AML-193 (cell line): ENCODE measurements around the gene ZC3HAV1.
"Not testable (repeated sequence)": the region's sequence is repeated elsewhere in the genome, so short reads cannot be mapped to it uniquely, and the experiment has no call there.

ENCODE experiments used
- DNase-seq, 2 experiments: peaks; one replicate each; lab custom pipeline; 2025; lab: John Stamatoyannopoulos, UW

Gene ZC3HAV1

DNA sequence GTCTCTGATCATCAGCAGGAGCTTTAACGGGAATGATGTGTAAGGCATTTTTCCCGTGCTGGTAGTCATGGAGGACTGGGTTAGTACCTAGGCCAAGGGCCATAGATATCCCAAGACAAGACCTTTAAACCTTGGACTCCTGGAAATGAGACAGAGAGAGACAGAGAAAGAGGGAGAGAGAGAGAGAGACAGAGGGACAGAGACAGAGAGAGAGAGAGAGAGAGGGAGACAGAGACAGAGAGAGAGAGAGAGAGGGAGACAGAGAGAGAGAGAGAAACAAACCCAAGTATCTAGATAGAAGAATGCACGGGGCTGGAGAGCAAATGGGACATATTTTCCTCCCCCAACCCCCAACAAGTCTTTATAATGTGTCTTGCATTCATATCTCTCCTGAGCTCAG lies 22.3 kb downstream of the ZC3HAV1 start:
- no peak for DNase-seq

DNA sequence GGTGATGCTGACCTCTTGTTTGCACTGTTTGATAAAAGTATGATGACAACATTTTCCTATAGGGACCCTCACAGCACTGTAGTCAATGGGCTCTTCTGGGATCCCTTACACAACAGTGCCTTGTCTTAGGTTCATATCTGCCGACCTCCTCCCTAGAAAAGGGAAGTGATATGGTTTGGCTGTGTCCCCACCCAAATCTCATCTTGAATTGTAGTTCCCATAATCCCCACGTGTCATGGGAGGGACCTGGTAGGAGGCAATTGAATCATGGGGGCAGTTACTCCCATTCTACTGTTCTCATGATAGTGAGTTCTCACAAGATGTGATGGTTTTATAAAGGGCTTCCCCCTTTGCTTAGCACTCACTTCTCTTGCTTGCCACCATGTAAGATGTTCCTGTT lies 23.1 kb downstream of the ZC3HAV1 start:
- DNase-seq = no peak

DNA sequence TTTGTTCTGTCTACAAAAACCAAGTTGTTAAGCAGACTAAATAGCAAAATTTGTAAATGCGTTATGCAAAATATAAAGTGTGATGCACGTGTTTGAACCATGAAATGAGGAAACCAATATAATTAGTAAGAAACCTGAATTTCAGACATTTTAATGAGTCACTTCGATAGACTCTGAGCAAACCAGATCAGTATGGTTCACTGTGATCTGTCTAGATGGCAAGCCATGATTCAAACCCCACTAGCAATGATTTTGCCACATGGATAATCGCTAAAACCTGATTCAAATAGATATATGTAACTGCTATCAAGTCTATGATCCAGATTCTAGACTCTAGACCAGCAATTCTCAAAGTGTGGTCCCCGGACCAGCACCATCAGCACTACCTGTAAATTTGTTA lies 24.8 kb downstream of the ZC3HAV1 start:
- DNase-seq = no peak

DNA sequence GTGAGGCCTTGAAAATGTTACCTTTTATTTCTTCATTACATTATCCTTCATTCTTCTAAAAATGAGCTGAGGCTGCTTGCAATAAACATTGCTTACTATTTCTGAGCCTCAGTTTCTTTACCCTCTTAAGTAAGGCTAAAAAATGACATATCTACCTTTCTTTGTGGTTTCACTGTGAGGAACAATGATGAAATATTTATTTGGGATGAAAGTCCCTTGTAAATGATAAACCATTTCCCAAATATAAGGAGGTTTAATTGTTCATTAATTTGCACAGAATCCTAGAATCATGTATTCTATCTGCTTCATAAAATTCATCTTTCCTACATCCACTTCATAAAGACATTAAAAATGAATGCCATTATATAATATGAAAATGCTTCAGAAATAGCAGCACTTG lies 27.9 kb downstream of the ZC3HAV1 start:
- DNase-seq = no peak

DNA sequence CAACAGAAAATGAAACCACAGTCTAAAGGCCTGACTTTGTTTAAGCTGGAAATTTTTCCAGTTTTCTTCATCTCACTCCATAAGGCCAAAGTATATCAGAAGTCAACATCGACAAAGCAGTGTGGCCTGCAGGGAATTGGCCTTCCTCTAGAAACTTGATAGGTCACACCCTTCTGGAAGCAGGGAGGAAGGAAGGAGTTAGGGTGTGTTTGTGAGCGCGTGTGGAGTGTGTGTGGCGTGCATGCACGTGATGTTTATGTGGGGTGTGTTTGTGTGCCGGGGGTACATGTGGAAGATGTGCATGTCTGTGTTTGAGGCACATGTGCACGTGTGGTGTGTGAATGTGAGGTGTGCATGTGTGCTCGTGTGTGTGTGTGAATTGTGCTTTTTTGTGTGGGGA lies 28.6 kb downstream of the ZC3HAV1 start:
- DNase-seq = no peak

DNA sequence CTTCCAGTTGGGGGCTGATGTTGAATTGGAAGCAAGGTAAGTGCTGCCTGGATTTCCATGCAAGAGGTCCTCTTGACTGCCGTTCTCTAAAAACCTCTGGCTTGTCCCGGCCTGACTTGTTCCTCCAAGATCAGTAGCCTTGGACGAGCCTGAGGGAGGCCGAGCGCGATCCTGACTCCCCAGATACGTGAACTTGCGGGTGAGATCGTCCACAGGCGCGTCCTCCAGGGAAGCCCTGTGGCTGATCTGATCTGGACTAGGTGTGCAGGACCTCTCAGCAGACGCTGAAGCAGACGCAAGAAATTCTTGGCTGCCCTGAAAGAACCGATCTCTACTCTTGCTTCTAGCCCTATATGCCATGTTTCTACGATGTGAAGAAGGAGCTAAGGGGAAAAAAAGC lies 29.7 kb downstream of the ZC3HAV1 start:
- DNase-seq = no peak

DNA sequence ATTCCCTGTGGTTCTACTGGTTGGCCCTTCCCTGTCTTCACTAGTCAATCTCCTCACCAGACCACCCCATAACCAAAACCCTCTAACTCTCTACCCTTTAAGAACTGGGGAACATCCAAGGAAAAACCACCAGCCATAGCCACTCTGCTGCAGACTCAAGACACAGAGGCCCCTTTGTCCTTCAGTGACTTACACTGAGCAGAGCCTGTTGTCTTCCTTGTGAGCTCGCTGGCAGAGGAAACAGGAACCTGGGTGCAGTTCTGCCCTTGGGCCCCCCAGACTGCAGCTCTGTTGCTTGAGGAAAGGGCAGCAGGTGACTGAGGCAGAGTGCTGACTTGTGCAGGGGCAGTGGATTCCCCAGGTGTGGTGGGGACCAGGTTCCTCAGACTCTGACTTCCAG lies 30.6 kb downstream of the ZC3HAV1 start:
- DNase-seq = no peak

DNA sequence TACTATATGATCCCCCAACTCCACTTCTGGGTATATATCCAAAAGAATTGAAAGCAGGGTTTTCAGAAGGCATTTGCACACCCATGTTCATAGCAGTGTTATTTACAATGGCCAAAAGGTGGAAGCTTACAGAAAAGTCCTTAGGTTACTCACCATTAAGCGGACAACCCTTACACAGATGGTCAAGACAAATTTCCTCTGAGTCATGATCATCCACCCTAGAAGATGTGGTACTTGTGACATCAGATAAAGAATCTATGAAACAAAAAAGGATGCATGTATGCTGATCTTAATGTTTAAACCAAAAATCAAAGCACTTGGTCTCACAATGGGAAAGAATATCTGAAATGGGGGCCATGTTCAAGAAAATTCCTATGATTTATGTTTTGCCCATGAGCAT lies 31.1 kb downstream of the ZC3HAV1 start:
- no peak for DNase-seq

DNA sequence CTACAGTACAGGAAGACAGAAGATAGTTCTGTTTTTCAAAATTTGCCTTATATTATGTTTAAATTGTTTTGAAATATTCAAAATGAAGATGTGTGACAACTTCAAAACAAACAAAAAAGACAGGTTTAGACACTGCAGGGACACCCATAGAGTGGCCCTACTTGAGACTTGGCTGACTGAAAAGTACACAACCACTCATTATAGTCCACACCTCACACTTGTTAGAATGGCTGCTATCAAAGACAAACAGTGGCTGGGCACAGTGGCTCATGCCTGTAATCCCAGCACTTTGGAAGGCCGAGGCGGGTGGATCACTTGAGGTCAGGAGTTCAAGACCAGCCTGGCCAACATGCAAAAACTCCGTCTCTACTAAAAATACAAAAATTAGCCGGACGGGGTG lies 31.8 kb downstream of the ZC3HAV1 start:
- DNase-seq = not testable (repeated sequence)

DNA sequence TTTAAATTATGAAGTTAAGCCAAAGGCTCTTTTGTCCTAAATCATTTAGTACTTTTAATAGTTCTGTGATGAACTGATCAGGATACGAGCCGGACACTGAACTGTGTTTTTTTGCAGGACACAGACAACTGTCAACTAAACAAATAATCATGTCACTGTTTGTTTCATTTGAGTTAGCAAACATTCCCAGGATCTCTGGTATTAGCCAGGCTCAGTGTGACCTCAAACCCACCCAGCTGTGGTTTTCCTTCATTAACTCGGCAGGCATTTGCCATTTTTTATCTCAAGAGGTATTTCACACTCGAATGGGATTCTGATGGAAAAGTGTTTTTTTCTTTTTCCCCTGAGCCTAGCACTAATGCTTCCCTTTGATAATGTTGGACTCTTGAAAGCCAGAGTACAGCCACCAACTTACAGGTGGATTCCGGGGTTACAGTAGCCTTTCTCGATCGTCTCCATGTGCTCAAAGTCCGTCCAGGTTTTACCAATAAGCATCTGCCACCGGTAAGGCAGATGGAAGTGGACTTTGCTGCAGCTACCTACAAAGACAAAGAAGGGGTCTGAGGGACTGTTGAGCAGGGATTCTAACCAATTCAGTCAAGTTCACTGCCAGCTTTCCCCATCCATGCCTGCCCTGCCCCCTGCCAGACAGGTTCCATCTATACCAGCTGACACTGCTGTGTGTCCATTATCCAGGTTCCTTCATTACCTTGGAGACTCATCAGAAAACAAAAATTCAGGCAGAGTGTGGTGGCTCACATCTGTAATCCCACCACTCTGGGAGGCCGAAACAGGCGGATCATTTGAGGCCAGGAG lies 33.4 kb downstream of the ZC3HAV1 start:
- DNase-seq = no peak

DNA sequence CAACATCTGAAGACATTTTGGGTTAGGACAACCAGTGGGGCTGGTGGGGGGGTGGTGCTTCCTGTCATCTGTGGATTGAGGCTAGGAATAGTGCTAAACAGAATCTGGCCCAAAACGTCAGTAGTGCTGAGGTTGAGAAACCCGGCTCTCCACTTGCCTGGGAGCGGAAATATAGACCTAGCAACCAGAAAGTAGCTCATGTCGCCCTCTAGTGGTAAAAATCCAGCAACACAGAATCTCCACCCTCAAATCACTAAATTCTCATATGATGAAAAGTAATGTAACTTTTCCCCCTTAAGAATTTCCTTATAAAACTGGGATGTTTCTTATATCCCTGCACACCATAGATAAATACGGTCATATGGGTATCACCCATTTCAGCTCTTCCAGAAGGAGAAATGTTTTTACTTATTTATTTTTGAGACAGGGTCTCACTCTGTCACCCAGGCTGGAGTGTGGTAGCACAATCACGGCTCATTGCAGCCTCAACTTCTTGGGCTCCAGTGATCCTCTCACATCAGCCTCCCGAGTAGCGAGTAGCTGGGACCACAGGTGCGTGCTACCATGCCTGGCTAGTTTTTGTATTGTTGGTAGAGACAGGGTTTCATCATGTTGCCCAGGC lies 34.4 kb downstream of the ZC3HAV1 start:
- DNase-seq = peak; percentile 69 to 71

DNA sequence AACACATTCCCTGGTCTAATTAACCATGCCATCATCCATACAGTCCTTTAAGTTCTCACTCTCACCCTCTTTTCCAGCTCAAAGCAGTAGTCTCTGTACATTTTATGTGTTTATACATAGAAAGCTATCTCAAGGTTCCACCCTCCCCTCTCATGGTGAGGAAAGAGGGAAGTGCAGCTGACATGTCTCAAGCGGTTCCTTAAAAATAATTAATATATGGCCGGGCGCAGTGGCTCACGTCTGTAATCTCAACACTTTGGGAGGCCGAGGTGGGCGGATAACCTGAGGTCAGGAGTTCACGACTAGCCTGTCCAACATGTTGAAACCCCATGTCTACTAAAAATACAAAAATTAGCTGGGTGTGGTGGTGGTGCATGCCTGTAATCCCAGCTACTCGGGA lies 36.7 kb downstream of the ZC3HAV1 start:
- no peak for DNase-seq

DNA sequence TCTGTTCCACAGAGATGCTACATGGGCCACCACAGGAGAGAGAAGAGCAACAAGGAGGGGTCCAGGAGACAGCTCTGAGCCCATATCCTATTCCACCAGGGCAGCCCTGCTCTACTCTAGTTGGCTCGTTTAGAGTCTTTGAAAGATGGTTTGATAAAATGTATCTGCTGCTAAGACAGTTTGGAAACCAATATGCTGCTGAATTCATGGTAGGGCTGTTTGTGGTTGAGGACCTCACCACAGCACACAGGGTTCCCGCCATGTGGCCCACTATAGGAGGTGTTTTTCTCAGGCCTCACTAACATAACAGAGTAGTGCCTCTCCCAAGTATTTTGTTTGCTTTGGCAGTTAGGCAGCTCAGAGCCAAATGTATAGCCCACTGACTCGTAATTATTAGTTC lies 37.8 kb downstream of the ZC3HAV1 start:
- no peak for DNase-seq

DNA sequence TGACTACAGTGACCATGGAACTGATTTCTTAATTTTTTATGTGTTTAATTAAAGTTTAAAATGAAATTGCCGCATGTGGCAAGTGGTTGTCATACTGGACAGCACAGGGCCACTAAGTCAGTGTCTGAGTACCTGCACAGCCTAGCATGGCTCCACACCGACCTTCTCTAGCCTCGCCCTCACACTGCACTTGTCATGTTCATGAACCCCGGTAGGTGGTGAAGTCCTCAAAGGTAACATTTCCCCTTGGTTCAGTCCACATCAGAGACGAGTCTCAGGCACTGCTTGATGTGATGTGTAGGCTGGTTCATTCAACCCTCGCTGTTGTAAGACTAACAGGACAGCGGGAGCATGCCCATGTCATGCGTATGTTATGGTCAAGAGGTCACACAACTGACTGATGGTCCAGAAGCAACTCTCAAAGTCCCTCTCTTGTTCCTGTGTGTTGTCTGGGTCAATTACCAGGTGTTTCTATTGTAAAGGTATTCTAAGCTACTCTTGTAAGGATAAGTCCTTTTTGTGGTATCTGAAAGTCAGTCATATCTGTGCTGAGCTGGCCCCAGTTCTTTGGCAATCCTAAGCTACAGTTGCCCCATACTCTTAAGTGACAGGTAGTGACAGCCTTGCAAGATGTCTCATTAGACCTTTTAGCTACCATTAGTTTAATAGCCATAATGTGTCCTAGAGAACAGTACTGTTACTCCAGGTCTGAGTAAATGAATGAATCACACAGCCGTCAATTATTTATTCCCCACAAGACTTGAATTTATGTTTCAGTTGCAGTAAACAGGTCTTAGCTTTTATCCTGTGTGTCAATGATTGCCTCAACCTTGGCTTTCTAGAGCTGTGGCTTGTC lies 40.7 kb downstream of the ZC3HAV1 start:
- DNase-seq = peak in 1 of 2 experiments; percentile 5

DNA sequence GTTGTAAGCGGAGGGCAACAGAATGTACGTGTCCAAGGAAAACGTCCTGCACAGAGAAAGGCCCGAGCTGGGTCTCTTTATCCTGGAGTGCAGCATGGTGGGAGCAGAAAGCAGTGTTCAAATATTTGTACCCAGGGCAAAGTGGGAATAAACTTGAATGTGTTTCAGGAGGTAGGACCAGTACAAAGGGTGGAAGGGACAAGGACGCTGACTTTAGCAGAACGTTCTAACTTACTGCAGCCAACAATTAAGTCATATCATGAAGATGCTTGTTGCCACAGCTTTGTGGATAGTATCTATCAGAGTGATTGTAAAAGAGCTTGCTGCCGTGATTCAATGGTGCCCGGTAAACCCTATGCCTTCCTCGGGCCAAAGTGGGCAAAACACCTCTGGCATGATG lies 43.2 kb downstream of the ZC3HAV1 start:
- no peak for DNase-seq

DNA sequence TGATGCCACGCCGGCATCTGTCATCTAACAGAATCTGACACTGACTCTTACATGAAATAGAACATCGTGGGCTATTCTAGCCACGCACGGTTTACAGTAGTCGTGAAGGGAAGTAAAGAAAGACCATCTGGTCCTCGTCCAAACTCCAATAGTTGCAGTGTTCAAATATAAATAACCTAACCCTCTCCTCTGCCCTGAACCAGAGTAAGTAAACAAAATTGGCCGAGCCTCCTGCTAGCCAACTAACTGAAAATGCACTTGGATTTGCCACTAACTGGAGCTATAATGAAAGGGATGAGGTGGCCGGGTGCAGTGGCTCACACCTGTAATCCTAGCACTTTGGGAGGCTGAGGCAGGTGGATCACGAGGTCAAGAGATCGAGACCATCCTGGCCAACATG lies 44.2 kb downstream of the ZC3HAV1 start:
- no peak for DNase-seq

DNA sequence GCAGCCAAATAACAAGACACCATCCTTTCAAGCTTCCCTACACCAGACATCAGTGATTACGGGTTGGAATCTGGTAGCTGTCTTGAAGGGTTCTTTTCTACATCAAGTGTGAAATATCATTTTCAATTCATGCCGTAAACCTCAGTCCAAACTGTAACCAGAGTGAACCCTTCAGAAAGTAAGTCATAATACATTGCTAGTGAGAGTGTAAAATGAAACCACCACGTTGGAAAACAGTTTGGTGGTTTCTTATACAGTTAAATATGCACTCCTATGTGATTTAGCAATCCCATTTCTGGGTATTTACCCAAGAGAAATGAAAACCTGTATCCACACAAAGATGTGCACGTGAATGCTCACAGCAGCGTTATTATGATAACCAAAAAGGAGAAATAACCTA lies 48.1 kb downstream of the ZC3HAV1 start:
- no peak for DNase-seq

DNA sequence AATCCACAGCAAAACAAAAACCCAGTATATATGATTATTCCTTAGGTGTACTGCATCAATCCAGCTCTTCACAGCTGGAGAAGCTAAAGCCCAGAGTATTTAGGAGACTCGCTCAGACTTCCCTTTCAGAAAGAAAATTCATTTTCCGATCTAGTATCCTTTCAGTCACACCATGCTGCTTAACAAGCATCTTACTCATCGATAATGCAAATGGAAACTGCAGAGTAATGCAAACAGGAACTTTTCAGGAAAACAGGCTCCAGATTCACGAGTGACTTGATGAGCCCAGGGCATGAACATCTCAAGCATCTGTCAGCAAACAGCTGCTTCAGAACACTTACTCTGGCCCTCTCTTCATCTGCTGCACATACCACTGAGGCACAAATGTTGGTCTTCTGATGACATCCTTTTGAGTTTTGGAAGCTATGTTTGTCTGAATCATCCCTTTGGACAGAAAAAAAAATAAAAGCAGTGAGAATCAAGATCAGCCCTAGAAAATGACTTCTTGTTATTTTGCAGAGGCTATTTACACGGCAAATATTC lies 48.8 kb downstream of the ZC3HAV1 start:
- no peak for DNase-seq

DNA sequence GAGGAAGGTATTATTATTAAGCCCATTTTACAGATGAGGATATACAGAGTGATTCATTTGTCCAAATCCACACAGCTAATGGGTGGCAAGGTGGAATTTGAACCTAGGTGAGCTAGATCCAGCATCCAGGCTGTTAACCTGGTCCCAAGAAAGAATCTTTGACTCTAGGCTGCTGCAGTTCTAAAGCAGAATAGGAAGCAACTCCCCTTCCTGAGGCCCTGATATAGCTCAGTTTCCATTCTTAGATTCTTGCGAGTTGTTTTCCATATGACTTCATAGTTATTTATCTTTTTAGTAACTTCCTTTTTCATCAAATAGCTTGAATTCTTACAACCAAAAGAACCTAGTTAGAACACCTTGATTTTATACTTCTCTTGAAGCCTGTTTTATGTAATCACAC lies 49.6 kb downstream of the ZC3HAV1 start:
- no peak for DNase-seq

DNA sequence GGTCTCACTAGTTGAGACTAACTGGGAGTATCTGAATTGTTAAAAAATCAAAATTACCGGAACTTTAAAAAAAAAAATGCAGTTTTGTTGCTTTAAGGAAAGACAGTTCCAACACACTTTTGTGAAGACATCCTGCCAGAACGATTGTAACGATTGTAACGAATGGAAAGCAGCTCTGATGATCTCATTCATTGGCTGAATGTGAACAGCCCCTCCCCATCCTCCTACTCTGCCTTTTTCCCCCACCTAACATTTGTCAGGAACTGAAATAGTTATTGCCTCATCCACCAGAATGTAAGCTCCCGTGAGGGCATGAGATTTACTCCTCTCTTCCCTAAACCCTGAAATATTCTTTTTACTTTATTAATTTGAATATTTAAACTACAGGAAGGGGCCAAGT lies 50.6 kb downstream of the ZC3HAV1 start:
- DNase-seq = no peak

DNA sequence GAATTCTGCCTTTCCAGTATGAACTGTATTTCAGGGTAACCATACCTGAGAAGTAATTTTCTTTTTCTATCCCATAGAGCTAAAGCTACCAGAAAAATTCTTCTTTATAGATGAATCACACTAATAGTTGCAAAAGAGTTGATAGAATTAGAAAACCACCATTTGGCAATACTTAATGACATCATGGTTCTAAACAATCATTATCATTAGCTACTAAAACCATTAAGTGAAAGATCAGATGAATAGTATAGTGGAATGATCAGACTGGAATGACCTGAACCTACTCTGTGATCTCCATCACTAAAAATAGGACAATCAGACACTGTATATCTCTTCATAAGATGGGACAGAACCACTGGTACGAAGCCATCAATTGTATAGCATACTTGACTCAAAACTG lies 53.8 kb downstream of the ZC3HAV1 start:
- DNase-seq = no peak

DNA sequence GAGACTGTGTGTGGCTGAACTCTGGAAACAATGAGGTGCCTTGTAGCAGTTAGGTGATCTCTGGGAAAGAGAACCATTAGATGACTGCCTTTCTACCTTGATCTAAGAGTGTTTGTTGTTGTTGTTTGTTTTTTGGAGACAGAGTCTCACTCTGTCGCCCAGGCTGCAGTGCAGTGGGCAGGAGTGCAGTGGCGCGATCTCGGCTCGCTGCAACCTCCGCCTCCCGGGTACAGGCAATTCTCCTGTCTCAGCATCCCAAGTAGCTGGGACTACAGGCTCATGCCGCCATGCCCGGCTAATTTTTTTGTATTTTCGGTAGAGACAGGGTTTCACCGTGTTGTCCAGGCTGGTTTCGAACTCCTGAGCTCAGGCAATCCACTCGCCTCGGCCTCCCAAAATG lies 54.9 kb downstream of the ZC3HAV1 start:
- not testable (repeated sequence) for DNase-seq

DNA sequence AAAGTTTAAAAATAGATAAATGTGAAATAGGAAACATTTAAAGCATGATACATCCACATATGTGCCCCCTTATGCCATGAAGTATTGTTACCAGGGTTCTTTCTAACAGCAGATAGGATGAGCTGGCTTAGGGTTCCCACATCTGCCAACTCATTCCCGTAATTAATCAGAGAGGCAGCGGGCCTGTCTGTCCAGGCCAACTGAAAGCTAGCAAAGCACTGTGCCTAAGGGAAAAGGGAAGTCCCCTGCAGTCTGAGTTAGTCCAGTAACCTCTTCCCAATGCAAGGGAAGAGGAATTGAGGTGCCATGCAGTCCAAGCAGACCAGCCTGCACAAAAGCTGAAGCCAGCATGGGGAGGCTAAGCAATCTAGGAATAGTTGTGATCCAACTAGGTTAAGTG lies 55.4 kb downstream of the ZC3HAV1 start:
- DNase-seq = no peak
